GM12874 (cell line): Measurements from ENCODE around the gene CAMKK2.

Experiments used
- TF ChIP-seq, protein P1 (sequence below): IDR thresholded peaks from 2 replicates; pipeline ENCODE4 v1.5.1; 2011; ENCODE audit warnings: low read depth, mild to moderate bottlenecking, control low read depth, low read length, moderate library complexity; ENCODE audit not compliant: insufficient read depth

The CAMKK2 gene

DNA sequence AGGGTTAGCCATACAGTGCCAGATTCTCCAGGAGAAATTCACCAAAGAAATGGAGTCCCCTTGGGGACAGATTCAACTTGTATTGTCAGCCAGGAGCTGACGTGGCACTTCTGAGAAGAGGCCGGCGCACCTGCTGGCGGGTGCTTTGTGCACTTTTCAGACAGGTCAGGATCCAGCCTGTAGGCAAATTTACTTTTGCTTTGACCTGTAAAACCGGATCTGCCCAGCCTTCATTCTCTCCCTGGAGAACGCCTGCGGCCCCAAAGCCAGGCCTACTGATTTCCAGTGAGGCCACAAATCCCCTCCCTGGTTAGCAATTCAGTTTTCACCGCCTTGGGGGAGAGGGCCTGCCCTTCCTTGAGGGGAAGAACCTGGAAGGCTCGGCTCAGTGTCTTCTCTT, 69.2 kb downstream of the CAMKK2 start:
- TF ChIP-seq, protein P1, sequence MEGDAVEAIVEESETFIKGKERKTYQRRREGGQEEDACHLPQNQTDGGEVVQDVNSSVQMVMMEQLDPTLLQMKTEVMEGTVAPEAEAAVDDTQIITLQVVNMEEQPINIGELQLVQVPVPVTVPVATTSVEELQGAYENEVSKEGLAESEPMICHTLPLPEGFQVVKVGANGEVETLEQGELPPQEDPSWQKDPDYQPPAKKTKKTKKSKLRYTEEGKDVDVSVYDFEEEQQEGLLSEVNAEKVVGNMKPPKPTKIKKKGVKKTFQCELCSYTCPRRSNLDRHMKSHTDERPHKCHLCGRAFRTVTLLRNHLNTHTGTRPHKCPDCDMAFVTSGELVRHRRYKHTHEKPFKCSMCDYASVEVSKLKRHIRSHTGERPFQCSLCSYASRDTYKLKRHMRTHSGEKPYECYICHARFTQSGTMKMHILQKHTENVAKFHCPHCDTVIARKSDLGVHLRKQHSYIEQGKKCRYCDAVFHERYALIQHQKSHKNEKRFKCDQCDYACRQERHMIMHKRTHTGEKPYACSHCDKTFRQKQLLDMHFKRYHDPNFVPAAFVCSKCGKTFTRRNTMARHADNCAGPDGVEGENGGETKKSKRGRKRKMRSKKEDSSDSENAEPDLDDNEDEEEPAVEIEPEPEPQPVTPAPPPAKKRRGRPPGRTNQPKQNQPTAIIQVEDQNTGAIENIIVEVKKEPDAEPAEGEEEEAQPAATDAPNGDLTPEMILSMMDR: no peak

DNA sequence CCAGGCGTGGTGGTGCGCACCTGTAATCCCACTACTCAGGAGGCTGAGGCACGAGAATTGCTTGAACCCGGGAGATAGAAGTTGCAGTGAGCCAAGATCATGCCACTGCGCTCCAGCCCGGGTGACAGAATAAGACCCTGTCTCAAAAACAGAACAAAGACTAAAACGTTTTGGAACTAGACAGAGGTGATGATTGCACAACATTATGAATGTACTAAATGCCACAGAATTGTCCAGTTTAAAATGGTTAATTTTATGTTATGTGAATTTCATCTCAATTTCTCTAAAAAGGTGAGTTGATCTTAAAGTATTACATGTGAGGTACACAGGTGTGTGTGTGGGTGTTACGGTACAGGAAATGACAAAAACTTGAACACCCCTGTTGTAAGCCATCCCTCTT, 70.1 kb downstream of the CAMKK2 start:
- TF ChIP-seq, protein P1: no peak

DNA sequence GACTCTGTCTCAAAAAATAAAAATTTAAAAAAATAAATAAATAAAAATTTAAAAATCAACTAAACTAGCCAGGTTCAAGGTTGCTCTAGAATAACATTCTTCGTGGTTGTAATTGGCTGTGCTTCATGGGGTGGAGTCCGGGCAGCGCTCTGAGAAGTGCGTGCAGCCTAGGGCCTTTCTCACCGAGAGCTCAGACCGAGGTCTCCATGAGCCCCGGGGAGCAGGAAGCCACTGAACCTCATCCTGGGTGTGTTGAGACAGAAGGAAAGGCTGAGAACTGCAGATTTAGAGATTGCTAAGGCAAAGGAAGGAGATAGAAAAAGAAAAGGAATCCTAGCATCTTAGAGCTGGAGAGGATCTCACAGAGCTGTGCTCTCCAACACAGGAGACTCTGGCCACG, 71.9 kb downstream of the CAMKK2 start:
- TF ChIP-seq, protein P1: no peak

DNA sequence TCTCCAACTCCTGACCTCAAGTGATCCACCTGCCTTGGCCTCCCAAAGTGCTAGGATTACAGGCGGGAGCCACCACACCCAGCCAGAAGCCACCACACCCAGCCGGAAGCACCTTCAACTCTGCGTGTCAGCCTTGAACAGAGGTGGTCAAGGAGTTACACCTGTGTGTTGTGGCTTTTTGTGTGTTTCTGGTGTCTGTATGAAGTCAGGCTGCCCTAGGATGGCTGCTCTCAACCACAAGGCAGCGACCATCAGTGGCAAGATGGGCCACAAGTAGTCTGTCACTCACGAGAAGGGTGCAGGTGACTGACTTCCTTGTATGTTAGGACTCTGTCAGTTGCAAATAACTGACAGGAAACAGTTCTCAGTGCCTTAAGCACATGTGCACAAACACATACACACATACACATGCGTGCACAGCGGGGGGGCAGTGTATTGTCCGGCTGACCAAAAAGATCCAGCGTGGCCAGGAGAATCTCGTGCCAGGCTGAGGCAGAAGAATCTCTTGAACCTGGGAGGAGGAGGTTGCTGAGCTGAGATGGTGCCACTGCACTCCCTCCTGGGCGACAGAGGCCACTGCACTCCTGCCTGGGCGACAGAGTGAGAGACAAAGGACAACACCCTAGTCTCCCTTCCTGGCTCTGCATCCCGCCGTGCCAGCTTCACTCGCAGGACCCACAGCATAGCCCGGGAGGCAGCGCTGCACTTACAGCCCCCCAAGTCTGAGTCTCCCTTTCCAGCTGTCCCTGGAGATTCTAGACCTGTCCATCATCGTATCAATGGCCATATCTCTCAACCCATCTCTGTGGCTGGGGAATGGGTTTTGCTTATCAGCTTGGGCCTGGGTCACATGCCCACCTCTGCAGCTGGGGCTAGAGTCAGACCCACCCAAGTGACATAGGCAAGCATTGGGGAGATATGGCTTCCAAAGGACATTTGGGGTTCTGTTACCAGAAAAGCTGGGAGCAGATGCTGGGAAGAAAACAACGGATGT, 72.9 kb downstream of the CAMKK2 start:
- TF ChIP-seq, protein P1: peak; percentile 64

DNA sequence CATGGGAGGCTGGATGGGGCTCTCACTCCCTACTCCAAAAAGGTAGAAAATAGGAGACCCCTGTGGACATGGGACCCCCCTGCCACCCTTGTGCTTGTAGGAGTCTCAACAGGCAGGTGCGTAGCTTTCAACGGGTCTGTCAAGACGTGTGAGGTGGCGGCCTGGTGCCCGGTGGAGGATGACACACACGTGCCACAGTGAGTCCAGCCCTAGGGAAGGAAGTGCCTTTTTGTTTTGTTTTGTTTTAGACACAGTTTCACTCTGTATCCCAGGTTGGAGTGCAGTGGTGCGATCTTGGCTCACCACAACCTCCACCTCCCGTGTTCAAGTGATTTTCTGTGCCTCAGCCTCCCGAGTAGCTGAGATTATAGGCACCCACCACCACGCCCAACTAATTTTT, 73.7 kb downstream of the CAMKK2 start:
- TF ChIP-seq, protein P1: no peak

DNA sequence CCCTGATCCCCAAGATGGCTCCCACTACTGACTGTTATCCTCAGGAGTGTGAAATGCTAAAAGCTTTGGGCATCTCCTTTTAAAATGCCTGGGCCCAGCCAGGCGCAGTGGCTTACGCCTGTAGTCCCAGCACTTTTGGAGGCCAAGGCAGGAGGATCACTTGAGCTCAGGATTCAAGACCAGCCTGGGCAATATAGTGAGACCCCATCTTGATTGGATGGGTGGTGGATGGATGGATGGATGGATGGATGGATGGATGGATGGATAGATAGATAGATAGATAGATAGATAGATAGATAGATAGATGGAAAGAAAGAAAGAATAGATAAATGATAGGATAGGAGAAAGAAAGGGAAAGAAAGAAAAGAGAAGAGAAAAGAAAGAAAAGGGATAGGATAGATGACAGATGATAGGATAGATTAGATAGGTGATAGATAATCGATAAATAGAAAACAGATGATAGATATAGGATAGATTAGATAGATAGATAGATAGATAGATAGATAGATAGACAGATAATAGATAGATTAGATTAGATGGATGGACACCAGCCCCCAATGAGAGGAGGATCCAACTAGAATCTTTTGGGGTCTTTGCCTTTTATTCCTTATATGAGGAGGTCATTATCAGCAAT, 77.0 kb downstream of the CAMKK2 start:
- TF ChIP-seq, protein P1: no peak

GRCh38 chr12:121218588-121219352, 77.7 kb downstream of the CAMKK2 start:
- TF ChIP-seq, protein P1: no peak
